ENCODE results near the gene SLC25A51.

DNA sequence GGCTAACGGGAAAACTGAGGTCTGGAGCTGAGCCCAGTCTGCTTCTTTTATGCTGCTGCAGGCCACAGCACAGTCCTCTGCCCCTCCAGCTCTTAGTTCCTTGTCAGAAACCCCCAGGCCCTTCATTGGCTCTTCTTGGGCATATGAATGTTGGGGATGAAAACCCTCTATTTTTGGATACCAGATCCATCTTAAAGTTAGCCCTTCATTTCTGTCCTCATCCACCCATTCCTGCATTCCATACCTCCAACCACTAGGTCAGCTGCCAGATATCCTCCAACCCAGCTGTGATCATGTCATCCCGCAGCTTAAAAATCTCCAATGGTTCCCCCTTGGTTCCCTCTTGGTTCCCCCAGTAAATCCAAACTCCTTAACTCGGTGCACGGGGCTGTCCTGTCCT, 1.8 kb upstream of the SLC25A51 start:
- no peak for TF ChIP-seq CTCF (conservative IDR thresholded peaks at IDR 0.05; ENCODE audit: low read length)
- no peak for TF ChIP-seq EZH2phosphoT487 (IDR thresholded peaks at IDR 0.05; ENCODE audit: borderline replicate concordance, low read depth, low read length)
